ENCODE data around the gene PPIL1. TPM values are rescaled to one million over a fixed set of nuclear protein-coding genes. Genes with fewer than 3 reads are reported as not detected.

The PPIL1 gene
- total and polyA plus RNA-seq, 2 of the 8 experiments (the other 6 are each of a cell fraction or from before 2014, with no cell fraction given) = 83.7 to 86.5 TPM

DNA sequence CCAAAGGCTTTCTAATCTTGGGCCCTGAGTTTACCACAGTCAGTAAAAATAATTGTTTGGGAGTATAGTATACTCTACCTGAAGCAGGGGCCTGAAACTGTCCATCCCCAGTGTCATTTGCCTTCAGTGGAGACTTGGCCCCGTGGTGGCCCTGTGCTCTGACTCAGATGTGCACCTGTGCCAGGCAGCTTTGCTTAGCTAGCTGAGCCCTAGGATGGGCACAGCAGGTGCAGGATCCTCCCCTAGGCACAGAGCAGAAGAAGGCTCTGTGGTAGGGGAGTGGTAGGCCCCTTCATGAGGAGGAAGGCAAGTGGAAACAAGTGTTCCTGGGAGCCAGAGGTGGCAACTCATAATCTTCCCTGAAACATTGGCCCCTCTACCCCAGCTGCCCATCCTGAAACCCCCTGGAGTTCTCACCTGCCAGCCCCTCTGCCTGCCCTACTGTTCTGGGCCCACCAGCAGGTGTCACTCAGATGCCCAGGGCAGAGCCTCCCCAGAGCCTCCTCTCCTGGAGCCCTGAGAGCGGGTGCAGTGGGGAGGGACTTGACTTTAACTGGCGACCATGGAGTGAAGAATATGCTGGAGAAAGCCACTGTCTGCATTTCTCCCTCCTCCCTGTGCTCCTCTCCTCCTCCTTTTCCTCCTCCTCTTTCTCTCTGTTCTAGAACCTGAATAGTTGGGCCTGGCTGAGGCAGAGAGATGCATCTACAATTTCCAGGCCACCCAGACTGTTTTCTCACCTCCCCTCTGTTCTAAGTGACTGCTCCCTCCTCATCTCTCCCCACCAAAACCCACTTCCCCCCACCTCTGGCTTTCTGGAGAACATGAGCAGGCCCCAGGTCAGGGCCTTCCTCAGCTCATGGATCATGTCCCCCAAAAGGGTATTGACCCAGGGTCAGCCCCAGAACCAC lies 38.2 kb downstream of the PPIL1 start (continued):
- TF ChIP-seq, protein P1, sequence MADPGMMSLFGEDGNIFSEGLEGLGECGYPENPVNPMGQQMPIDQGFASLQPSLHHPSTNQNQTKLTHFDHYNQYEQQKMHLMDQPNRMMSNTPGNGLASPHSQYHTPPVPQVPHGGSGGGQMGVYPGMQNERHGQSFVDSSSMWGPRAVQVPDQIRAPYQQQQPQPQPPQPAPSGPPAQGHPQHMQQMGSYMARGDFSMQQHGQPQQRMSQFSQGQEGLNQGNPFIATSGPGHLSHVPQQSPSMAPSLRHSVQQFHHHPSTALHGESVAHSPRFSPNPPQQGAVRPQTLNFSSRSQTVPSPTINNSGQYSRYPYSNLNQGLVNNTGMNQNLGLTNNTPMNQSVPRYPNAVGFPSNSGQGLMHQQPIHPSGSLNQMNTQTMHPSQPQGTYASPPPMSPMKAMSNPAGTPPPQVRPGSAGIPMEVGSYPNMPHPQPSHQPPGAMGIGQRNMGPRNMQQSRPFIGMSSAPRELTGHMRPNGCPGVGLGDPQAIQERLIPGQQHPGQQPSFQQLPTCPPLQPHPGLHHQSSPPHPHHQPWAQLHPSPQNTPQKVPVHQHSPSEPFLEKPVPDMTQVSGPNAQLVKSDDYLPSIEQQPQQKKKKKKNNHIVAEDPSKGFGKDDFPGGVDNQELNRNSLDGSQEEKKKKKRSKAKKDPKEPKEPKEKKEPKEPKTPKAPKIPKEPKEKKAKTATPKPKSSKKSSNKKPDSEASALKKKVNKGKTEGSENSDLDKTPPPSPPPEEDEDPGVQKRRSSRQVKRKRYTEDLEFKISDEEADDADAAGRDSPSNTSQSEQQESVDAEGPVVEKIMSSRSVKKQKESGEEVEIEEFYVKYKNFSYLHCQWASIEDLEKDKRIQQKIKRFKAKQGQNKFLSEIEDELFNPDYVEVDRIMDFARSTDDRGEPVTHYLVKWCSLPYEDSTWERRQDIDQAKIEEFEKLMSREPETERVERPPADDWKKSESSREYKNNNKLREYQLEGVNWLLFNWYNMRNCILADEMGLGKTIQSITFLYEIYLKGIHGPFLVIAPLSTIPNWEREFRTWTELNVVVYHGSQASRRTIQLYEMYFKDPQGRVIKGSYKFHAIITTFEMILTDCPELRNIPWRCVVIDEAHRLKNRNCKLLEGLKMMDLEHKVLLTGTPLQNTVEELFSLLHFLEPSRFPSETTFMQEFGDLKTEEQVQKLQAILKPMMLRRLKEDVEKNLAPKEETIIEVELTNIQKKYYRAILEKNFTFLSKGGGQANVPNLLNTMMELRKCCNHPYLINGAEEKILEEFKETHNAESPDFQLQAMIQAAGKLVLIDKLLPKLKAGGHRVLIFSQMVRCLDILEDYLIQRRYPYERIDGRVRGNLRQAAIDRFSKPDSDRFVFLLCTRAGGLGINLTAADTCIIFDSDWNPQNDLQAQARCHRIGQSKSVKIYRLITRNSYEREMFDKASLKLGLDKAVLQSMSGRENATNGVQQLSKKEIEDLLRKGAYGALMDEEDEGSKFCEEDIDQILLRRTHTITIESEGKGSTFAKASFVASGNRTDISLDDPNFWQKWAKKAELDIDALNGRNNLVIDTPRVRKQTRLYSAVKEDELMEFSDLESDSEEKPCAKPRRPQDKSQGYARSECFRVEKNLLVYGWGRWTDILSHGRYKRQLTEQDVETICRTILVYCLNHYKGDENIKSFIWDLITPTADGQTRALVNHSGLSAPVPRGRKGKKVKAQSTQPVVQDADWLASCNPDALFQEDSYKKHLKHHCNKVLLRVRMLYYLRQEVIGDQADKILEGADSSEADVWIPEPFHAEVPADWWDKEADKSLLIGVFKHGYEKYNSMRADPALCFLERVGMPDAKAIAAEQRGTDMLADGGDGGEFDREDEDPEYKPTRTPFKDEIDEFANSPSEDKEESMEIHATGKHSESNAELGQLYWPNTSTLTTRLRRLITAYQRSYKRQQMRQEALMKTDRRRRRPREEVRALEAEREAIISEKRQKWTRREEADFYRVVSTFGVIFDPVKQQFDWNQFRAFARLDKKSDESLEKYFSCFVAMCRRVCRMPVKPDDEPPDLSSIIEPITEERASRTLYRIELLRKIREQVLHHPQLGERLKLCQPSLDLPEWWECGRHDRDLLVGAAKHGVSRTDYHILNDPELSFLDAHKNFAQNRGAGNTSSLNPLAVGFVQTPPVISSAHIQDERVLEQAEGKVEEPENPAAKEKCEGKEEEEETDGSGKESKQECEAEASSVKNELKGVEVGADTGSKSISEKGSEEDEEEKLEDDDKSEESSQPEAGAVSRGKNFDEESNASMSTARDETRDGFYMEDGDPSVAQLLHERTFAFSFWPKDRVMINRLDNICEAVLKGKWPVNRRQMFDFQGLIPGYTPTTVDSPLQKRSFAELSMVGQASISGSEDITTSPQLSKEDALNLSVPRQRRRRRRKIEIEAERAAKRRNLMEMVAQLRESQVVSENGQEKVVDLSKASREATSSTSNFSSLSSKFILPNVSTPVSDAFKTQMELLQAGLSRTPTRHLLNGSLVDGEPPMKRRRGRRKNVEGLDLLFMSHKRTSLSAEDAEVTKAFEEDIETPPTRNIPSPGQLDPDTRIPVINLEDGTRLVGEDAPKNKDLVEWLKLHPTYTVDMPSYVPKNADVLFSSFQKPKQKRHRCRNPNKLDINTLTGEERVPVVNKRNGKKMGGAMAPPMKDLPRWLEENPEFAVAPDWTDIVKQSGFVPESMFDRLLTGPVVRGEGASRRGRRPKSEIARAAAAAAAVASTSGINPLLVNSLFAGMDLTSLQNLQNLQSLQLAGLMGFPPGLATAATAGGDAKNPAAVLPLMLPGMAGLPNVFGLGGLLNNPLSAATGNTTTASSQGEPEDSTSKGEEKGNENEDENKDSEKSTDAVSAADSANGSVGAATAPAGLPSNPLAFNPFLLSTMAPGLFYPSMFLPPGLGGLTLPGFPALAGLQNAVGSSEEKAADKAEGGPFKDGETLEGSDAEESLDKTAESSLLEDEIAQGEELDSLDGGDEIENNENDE (IDR thresholded peaks at IDR 0.05; ENCODE audit: insufficient replicate concordance, low read length) = no peak
- TF ChIP-seq CTBP2 (IDR thresholded peaks at IDR 0.05; ENCODE audit: borderline replicate concordance, insufficient read depth, insufficient read length, low read length) (no peak), GABPA (IDR thresholded peaks at IDR 0.05; ENCODE audit: borderline replicate concordance, insufficient read depth, low read length) (no peak), KDM4A (IDR thresholded peaks at IDR 0.05; ENCODE audit: low read depth, low read length, severe bottlenecking) (no peak)
- TF ChIP-seq, protein P2, sequence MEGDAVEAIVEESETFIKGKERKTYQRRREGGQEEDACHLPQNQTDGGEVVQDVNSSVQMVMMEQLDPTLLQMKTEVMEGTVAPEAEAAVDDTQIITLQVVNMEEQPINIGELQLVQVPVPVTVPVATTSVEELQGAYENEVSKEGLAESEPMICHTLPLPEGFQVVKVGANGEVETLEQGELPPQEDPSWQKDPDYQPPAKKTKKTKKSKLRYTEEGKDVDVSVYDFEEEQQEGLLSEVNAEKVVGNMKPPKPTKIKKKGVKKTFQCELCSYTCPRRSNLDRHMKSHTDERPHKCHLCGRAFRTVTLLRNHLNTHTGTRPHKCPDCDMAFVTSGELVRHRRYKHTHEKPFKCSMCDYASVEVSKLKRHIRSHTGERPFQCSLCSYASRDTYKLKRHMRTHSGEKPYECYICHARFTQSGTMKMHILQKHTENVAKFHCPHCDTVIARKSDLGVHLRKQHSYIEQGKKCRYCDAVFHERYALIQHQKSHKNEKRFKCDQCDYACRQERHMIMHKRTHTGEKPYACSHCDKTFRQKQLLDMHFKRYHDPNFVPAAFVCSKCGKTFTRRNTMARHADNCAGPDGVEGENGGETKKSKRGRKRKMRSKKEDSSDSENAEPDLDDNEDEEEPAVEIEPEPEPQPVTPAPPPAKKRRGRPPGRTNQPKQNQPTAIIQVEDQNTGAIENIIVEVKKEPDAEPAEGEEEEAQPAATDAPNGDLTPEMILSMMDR (IDR thresholded peaks at IDR 0.05; ENCODE audit: control extremely low read depth in 1 of 3, insufficient read depth in 1 of 3, low read depth in 1 of 3, low read length in 3 of 3) = peak; percentile 2 to 19 (median 7); a peak in 2 of 4 replicates
